IPS DF 4.7 (cell line): ENCODE data around the gene KLK13.

Source experiments
- DNase-seq: peaks from one replicate; pipeline ENCODE4 v3.0.0-alpha.2; 2013; ENCODE audit warnings: low spot score; ENCODE audit errors: extremely low read depth

KLK13 gene

DNA sequence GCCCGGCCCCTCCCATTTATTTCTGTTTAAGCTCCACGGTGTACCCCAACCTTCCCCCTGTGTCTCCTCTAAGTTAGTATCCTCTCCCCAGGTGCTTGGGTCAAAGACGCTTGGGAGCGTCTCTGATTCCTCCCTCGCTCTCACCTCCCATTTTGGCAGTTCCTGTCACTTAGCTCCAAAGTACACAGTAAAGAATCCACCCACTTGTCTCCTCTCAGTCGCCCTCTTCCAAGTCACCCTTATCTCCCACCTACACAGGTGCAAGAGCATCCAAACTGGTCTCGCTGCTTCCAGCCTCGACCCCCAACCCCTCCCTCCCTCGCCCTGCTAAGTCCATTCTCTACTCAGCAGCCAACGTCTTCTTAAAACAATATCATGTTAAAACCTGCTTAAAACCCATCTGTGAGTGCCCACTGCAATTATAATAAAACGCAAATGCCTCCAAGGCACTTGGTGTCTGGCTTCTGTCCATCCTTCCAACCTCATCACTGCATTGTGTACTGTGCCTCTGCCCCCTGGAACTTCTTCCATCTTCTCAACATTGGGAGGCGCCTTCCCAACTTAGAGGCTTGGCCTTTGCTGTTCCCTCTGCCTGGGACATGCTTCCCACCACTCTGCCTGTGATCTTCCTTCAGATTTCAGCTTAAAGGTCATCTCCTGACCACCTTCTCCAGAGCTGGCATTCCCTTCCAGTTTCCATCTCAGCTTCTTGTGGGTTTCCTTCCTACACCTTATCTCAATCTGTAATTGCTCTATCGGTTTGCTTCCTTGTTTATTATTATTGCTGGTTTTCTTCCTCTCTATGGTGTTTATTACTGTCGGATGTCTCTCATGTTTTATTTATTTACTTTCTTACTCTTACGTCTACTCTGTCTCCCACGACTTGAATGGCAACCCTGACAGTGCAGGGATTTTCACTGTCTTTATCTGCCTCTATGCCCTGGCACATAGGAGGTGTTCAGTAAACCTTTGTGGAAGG is 27.3 kb upstream of the KLK13 start:
- no peak for DNase-seq

DNA sequence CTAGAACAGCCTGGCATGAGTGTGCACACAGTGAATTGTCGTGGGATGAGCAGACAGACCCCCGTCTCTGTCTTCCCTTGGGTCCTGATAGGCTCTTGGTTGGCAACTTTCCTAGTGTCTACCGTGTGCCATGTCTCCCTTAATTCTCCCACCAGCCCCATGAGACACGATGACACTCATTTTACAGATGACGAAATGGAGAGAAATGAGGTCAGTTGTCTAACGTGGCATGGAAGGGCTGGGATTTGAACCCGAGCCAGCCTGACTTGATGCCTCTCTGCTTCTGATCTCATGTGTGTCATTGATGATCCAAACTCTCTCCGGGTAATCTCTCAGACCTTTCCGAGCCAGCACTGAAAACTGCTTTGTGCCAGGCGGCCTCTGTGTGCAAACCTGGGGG is 26.2 kb upstream of the KLK13 start:
- no peak for DNase-seq

GRCh38 chr19:51090471-51090870 is 25.6 kb upstream of the KLK13 start:
- DNase-seq = no peak

DNA sequence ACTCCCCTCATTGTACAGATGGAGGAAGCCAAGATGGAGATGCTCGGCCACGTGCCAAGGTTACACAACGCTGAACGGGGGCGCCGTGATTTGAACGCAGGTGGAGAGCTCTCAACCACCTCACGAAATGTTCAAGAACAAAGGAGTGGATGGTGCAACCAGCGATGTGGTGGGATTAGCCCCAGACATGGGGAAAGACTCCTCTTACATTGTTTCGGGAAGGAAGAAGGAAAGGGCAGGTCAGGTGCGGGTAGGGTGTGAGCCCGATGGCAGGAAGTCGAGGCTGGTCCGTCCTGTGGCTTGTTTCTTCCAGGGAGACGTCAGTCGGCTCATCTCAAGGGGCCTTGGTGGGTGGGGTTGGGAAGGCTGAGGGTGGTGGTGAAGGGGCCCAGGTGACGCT is 24.9 kb upstream of the KLK13 start:
- DNase-seq = no peak

DNA sequence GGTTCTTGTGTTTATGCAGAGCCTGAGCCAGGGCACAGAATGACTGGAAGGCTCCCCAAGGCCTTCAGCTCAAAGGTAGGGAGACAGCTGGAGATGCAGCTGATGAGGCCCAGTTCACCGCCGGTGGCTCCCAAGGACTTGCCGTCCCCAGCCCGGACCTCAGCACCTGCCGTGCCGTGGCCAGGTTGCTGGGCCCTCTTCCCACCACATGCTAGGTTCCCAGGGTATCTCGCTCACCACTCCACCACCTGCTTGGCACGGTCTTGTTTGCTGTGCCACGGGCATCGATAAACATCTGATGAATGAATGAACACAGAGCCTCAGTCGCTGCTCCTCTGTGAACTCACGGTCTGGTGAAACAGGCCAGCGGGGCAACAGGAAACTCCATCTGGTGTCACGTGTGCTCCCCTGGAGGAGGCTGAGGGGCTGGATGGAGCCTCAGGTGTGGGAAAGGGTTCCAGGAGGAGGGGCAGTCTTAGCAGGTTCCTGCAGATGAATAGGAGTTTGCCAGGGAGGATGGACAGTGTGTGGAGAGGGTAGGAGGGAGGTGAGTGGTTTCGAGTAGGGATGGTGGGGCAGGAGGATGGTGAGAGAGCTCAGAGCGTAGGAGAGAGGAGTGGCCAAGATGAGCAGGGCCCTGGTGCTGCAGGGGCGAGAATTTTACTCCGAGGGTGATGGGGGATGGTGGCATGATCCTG is 21.4 kb upstream of the KLK13 start:
- DNase-seq = no peak

DNA sequence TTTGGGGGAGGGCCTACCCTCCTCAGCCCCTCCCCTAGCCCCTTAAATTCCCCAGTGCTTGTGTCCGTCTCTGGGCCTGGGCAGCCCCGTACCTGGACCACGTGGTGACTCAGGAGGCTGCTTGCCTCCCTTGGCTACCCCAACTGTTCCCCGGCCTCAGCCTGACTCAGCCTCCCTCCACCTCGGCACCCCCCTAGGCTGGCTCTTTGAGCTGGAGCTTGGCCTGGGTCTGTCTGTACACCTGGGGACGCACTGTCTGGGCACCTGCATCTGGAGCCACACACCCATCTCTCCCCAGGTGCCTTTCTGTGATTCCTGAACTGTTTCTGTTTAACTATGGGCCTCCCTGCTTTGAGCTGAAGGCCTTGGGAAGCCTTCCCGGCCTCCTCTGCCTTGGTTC is 19.6 kb upstream of the KLK13 start:
- DNase-seq = no peak

- DNase-seq = no peak
Measured at GRCh38 chr19:51083783-51084182, 18.9 kb upstream of the KLK13 start.

- DNase-seq = no peak
Measured at GRCh38 chr19:51083181-51083580, 18.3 kb upstream of the KLK13 start.

- DNase-seq = no peak
Measured at GRCh38 chr19:51082611-51083010, 17.7 kb upstream of the KLK13 start, which contains the start of gene KLK14. Gene KLK14 (minus strand): TSS chr19:51082887. CDS start chr19:51082614, 273 bp downstream.

GRCh38 chr19:51081476-51081875 is 16.6 kb upstream of the KLK13 start:
- no peak for DNase-seq

GRCh38 chr19:51079481-51080110 is 14.7 kb upstream of the KLK13 start:
- no peak for DNase-seq

GRCh38 chr19:51078731-51079130 is 13.8 kb upstream of the KLK13 start:
- no peak for DNase-seq

- no peak for DNase-seq
Measured at GRCh38 chr19:51078104-51078503, 13.2 kb upstream of the KLK13 start.

DNA sequence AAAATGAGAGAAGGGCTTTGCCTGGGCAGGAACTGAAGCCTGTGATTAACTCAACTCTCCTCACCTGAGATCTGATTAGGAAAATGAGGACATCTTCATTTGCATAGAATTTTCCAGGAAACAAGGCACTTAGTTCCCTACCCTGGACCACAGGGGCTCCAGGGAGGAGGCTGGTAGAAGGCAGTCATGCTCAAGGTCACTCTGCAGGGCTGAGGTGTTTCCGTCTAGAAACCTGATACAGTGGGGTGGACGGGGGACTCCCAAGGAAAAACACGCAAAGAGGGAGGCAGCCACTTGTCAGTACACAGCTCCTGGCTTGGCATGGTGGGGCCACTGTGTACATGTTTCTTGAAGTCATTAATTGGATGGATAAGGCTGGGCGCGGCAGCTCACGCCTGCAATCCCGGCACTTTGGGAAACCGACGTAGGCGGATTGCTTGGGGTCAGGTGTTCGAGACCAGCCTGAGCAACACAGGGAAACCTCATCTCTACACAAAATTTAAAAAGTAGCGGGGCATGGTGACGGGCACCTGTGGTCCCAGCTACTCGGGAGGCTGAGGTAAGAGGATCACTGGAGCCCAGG is 11.8 kb upstream of the KLK13 start:
- no peak for DNase-seq

- no peak for DNase-seq
Measured at GRCh38 chr19:51075998-51076397, 11.1 kb upstream of the KLK13 start.

DNA sequence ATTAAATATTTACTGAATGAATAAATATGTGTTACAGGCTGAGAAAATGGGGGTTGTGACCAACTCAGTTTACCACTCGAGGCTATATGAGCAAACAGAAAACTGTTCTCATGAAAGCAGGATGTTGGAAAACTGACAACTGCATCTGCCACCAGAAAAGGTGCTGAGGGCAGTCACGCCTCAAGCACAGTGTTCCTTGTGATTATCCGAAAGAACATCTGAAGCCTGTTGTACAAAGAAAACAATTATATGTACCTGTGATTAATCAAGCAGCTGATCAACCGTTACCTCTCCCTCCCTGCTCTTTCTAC is 6.2 kb upstream of the KLK13 start:
- no peak for DNase-seq

- DNase-seq = no peak
Measured at GRCh38 chr19:51070334-51071094, 5.6 kb upstream of the KLK13 start.

- DNase-seq = no peak
Measured at GRCh38 chr19:51066393-51067186, 1.7 kb upstream of the KLK13 start.

- no peak for DNase-seq
Measured at GRCh38 chr19:51065221-51065960, 499 bp upstream of the KLK13 start.

GRCh38 chr19:51063664-51064063 is 1.2 kb downstream of the KLK13 start:
- no peak for DNase-seq
